ENCODE results near the gene HOOK2. TPM values are rescaled to one million over a fixed set of nuclear protein-coding genes. Genes with fewer than 3 reads are reported as not detected.

HOOK2 gene
- total and polyA plus RNA-seq, 2 of the 13 experiments (the other 11 are each of a cell fraction or from before 2014, with no cell fraction given): 9.2 to 12.9 TPM

DNA sequence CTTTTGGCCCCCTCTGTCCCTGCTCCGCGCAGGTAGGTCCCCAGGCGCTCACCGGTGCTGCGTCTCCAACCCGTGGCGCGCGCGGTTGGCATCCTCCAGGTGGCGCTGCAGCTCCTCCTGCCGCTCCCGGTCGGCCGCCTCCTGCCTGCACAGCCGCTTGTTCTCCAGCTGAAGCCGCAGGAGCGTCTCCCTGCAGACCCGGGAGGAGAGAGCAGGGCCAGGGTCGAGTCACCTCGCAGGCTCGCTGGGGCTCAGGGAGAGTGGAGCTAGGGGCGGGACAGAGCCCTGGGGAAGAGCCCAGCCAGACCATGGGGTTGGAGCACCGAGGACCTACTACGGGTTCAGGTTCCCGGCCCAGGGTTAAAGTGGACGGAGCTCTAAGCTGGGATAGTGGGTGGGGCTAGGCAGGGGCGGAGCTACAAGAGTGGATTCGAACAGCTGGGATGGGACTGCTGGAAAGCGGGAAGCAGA, 9.3 kb downstream of the HOOK2 start (continued):
- TF ChIP-seq STAT6 (CRISPR knock-in tag; IDR thresholded peaks at IDR 0.05; ENCODE audit: borderline replicate concordance) (no peak), ZNF878 (CRISPR knock-in tag; IDR thresholded peaks at IDR 0.05) (no peak), RBM22 (optimal IDR thresholded peaks at IDR 0.05; ENCODE audit: low read length) (no peak), ZBTB26 (CRISPR knock-in tag; IDR thresholded peaks at IDR 0.05; ENCODE audit: borderline replicate concordance) (0 out of 2 replicates have a peak, but pooled peaks have one; percentile 33), ZKSCAN1 (IDR thresholded peaks at IDR 0.05; ENCODE audit: low read length) (peak; percentile 77), ZNF230 (CRISPR knock-in tag; IDR thresholded peaks at IDR 0.05) (no peak), ZNF3 (CRISPR knock-in tag; IDR thresholded peaks at IDR 0.05) (no peak), ZNF17 (CRISPR knock-in tag; IDR thresholded peaks at IDR 0.05) (no peak), ZSCAN22 (CRISPR knock-in tag; IDR thresholded peaks at IDR 0.05) (no peak), ZNF672 (CRISPR knock-in tag; IDR thresholded peaks at IDR 0.05) (no peak), MAFF (IDR thresholded peaks at IDR 0.05; ENCODE audit: low read depth, low read length) (no peak), ARNT (IDR thresholded peaks at IDR 0.05) (no peak), ZNF652 (CRISPR knock-in tag; IDR thresholded peaks at IDR 0.05; ENCODE audit: borderline replicate concordance, low read depth) (no peak), ZNF33B (CRISPR knock-in tag; IDR thresholded peaks at IDR 0.05) (0 out of 2 replicates have a peak, but pooled peaks have one; percentile 62), YEATS4 (CRISPR knock-in tag; IDR thresholded peaks at IDR 0.05; ENCODE audit: borderline replicate concordance) (peak; percentile 68; the same call in 1 of the 2 replicates), ZNF207 (IDR thresholded peaks at IDR 0.05; ENCODE audit: borderline replicate concordance) (no peak), BHLHE40 (IDR thresholded peaks at IDR 0.05; ENCODE audit: low read length) (no peak), ZNF841 (CRISPR knock-in tag; IDR thresholded peaks at IDR 0.05; ENCODE audit: borderline replicate concordance) (no peak), TP53 (CRISPR knock-in tag; conservative IDR thresholded peaks at IDR 0.05) (no peak), PLSCR1 (CRISPR knock-in tag; IDR thresholded peaks at IDR 0.05; ENCODE audit: borderline replicate concordance) (no peak)
- TF ChIP-seq, protein P1, sequence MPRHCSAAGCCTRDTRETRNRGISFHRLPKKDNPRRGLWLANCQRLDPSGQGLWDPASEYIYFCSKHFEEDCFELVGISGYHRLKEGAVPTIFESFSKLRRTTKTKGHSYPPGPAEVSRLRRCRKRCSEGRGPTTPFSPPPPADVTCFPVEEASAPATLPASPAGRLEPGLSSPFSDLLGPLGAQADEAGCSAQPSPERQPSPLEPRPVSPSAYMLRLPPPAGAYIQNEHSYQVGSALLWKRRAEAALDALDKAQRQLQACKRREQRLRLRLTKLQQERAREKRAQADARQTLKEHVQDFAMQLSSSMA (CRISPR knock-in tag; IDR thresholded peaks at IDR 0.05): no peak
- TF ChIP-seq, protein P2, sequence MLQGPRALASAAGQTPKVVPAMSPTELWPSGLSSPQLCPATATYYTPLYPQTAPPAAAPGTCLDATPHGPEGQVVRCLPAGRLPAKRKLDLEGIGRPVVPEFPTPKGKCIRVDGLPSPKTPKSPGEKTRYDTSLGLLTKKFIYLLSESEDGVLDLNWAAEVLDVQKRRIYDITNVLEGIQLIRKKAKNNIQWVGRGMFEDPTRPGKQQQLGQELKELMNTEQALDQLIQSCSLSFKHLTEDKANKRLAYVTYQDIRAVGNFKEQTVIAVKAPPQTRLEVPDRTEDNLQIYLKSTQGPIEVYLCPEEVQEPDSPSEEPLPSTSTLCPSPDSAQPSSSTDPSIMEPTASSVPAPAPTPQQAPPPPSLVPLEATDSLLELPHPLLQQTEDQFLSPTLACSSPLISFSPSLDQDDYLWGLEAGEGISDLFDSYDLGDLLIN (CRISPR knock-in tag; IDR thresholded peaks at IDR 0.05; ENCODE audit: borderline replicate concordance): no peak
- TF ChIP-seq, protein P3, sequence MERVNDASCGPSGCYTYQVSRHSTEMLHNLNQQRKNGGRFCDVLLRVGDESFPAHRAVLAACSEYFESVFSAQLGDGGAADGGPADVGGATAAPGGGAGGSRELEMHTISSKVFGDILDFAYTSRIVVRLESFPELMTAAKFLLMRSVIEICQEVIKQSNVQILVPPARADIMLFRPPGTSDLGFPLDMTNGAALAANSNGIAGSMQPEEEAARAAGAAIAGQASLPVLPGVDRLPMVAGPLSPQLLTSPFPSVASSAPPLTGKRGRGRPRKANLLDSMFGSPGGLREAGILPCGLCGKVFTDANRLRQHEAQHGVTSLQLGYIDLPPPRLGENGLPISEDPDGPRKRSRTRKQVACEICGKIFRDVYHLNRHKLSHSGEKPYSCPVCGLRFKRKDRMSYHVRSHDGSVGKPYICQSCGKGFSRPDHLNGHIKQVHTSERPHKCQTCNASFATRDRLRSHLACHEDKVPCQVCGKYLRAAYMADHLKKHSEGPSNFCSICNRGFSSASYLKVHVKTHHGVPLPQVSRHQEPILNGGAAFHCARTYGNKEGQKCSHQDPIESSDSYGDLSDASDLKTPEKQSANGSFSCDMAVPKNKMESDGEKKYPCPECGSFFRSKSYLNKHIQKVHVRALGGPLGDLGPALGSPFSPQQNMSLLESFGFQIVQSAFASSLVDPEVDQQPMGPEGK (CRISPR knock-in tag; IDR thresholded peaks at IDR 0.05): 0 out of 2 replicates have a peak, but pooled peaks have one; percentile 52

Data from HepG2 (cell line).